Superior temporal gyrus (tissue), 1 donor: ENCODE data around the gene MAPKAPK2.

Experiments used
- DNase-seq: peaks from one replicate; pipeline ENCODE4 v3.0.0-alpha.2; 2016; ENCODE audit errors: extremely low spot score

The MAPKAPK2 gene

DNA sequence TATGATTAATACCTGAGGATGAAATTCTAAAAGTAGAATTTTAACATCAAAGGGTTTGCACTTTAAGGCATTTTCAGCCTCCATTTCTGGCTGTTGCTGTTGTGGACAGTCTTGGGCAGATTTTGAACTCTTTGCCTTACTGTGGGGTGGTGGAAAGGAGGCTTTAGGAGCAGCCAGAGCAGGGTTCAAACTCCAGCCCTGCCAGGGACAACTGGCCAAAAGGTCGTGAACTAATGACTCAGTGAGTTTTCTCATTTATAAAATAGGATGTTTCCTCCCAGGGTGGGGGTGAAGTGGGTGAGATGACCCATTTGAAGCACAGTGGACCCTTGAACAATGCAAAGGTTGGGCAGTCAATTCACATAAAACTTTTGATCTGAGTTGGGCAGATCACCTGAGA, 36.7 kb downstream of the MAPKAPK2 start:
- no peak for DNase-seq

DNA sequence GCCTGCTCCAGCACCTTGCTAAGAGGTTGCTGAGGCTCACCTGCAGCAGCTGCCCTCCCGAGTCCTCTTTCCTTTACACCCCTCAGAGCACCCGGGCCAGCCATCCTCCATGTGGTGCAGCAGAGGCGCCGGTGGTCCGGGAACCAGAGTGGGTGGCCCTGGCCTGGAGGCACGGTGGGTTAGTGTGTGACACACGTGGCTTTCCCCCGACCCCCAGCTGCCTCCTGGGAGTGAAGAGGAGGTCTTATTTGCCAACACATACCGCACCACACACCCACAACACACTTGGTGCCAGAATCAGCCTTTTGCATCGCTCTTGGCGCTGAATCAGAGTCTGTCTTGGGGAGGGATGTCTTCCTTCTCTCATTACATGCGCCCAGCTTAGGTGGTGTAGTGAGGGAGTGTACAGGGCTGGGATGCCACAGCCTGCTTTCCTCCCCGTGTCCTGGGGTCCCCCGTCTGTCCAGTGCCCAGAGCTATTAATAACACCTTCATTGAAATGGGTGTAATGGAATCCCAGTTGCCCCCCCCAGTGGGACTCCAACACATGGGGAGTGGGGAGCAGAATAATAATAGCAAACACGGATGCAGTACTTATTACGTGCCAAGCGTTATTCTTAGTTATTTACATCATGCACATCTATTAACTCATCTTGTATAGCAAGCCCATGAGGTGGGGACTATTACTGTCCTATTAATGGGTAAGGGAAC, 38.2 kb downstream of the MAPKAPK2 start:
- no peak for DNase-seq

DNA sequence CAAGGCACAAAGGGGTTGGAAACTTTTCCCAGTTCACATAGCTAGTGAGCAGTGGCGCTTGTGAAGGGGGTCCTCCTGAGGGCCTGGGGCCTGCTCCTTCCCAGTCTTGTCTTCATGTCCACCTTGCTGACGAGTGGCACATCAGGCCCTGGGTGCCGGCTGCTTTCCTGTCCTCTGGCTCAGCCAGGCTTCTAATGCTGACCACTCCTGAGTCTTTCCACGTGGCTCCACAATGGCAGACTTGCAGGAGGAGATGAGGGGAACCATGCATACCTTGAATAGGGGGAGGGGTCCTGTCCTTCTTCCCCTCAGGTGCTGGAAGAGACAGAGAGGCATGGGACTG, 38.7 kb downstream of the MAPKAPK2 start:
- no peak for DNase-seq

DNA sequence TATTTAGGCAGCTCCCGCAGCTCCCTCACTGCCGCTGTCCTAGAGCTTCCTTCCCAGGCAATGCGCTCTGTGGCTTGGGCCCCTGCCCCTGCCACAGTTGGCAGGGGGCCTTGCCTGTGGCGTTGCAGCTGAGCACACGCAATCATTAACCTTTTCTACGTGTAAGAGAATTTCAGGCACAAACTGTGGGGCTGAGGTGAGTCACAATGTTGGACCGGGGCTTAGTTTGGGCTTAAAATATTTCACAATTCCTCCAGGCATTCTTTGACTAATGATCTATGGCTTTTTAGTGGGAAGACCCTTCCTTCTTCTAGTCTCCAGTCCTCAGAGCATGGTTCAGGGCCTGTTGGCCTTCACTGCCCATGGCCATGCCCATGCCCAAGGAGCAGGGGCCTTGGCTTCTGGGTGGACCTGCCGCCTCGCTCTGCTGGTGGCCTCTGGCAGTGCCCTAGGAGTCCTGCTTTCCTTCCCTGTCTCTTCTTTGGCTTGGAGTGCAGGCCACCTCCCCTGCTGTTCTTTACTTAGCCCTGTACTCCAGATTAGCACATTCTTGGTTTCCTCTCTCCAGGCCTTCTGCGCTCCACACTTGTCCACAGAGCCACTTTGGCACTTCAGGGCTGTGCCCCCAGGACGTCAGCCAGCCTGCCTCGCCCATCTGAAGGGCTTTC, 39.2 kb downstream of the MAPKAPK2 start:
- DNase-seq, result no peak

DNA sequence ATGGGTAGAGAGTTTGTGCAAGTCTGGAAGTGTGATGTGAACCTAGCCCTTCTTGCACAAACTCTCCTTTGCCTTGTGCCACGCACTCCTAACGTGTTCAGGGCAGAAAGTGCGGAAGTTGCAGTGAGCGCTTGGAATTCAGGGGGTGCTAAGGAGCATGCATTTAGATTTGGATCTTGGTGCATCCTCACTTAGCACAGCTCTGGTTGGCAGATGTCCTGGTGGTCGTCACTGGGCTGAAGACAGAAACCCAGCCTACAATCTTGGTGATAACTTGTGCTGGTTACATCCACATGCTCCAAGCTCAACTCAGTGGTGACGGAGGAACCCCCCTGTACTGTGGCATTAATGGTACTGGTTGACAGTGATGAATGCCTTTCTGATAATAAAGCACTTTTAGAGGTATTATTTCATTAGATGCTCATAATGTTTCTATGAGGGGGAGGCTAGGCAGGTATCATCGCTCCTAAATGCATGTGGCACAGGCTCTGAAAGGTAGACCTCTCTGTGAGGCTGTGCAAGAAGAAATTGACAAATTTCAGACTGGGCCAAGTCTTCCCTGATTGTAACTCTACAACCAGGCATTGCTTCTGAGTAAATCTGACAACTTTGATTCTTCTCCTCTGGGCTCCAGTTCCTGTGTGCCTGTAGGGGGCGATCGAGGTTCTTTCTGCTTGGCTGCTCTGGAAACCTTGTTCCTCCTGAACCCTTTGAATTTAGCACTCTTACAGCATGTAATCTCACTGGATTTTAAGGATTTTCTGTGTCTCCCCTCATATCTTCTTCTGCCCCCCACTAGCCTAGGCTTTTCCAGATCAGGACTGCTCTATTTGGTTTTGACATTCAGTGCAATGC, 40.6 kb downstream of the MAPKAPK2 start:
- DNase-seq, result no peak

DNA sequence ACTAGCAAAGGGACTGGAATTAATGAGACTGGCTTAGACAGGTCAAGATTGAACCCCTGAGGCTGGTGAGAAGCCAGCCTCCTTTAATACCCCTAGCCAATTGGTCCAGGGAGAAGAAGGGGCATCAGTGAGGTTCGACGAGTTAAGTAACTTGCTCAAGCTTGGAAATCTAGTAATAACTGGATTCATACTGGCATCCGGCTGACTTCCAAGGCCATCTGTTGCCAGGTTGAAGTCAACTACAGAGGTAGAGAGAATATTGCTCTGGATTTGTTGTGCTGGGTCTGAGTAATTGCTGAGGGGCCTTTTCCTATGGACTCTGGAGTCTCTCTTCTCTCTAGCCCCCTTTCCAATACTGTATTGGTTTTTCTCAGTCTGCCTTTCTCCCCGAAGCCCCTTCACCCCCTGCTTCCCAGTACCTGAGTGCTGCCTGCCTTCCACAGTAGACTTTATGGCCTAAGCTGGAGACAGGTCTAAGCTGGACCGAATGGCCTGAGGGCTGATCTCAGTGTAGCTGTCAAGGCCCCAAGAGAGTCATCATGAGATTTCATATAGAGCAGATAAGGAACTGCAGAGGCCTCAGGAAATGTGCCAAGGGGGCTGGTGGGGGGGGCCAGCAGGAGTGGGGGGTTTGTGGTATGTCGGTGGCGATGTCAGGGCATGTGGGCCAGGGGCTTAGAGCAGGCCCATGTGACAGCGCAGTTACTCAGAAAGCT, 43.4 kb downstream of the MAPKAPK2 start:
- DNase-seq, result no peak

DNA sequence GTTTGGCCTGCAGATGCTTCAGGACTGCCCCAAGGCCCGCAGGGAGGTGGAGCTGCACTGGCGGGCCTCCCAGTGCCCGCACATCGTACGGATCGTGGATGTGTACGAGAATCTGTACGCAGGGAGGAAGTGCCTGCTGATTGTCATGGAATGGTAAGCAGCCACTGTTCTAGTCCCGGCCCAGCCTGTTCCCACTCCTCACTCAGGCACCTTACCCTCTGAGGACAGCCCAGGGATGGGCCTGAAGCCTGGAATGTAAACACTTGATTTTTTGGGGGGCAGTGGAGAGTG, 43.9 kb downstream of the MAPKAPK2 start:
- no peak for DNase-seq

DNA sequence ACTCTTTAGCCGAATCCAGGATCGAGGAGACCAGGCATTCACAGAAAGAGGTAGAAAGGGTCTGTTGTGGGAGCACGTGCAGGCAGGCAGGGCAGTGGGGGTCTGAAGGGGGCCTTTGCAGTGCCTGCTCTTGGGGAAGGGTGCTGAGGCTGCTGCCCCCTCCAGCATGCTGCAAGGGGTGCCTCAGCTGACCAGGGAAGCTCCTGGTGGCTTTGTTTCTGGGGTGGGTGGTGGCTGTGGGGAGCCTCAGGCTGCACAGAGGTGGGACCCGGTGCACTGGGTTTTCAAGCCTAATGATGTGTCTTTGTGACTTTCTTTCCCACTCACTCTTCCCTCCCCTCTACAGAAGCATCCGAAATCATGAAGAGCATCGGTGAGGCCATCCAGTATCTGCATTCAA, 44.3 kb downstream of the MAPKAPK2 start:
- no peak for DNase-seq

DNA sequence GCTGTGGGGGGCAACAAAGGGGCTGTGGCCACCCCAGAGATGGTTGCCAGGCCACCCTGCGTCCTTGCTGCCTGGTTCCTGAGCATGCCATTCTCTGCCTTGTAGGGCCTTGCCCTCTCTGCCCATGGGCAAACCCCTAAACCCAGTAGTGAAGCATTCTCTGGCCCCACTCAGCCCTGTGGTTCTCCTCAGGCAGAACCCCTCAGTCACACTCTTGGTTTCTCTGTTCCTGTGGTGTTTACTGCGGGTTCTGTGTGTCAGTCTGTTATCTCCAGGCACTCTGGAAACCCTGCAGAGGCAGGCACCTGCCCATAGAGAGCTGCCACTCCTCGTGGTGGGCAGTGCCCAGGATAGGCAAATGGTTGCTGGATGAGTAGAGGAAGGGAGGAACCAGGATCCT, 44.8 kb downstream of the MAPKAPK2 start:
- no peak for DNase-seq

DNA sequence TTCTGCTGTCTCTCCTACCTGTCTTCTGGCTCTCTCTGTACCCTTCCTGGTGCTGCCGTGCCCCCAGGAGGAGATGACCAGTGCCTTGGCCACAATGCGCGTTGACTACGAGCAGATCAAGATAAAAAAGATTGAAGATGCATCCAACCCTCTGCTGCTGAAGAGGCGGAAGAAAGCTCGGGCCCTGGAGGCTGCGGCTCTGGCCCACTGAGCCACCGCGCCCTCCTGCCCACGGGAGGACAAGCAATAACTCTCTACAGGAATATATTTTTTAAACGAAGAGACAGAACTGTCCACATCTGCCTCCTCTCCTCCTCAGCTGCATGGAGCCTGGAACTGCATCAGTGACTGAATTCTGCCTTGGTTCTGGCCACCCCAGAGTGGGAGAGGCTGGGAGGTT, 47.8 kb downstream of the MAPKAPK2 start:
- DNase-seq, result no peak

DNA sequence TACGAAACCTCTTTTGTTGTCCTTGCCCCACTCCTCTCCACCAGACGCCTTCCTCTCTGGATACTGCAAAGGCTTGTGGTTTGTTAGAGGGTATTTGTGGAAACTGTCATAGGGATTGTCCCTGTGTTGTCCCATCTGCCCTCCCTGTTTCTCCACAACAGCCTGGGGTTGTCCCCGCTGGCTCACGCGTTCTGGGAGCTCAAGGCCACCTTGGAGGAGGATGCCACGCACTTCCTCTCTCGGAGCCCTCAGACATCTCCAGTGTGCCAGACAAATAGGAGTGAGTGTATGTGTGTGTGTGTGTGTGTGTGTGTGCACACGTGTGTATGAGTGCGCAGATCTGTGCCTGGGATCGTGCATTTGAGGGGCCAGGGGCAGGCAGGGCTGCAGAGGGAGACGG, 48.3 kb downstream of the MAPKAPK2 start:
- DNase-seq, result no peak

DNA sequence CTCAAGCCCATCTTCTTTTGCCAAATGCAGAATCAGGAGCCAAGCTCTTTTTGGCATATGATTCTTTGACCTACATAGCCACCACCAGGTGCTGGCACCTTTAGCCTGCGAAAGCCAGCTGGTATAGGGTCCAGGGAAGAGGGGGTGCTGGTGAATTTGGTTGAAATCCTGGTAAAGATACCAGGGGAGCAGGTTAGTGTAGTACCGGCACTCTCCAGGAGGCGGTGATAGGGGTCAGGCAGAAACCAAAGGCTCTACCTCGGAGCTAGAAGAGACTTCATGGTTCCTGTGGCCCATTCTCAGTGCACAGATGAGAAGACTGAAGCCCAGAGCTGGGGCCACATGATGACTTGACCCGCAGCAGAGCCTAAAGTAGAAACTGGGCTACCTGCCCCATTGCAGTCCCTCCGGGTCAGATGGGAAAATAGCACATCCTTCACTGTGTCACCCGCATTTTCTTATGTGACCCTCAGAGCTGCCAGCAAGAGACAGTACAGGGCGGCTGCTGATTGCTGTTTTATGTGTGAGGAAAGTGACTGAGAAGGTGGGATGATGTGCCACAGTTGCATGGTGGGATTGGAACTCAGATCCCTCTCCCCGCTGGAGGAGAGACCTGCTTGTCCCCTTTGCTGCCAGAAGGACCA, 49.9 kb downstream of the MAPKAPK2 start:
- DNase-seq, result peak; percentile 31

DNA sequence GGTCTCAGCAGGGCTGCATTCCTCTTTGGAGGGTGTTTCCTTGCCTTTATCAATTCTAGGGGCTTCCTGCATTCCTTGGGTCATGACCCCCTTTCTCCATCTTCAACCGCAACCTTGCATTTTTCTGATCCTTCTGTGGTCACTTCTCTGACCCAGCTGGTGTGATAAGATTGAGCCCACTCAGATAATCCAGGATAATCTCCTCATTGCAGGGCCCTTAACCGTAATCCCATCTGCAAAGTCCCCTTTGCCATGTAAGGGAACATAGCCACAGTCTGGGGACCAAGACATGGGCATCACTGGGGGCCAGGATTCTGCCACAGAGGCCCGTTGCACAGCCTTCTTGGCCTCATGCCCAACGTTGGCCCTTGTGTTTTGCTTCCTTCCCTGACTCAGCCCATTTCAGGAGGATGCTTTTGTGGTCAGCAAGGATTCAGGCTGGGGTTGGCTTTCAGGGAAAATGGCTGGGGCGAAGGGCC, 50.9 kb downstream of the MAPKAPK2 start:
- no peak for DNase-seq

DNA sequence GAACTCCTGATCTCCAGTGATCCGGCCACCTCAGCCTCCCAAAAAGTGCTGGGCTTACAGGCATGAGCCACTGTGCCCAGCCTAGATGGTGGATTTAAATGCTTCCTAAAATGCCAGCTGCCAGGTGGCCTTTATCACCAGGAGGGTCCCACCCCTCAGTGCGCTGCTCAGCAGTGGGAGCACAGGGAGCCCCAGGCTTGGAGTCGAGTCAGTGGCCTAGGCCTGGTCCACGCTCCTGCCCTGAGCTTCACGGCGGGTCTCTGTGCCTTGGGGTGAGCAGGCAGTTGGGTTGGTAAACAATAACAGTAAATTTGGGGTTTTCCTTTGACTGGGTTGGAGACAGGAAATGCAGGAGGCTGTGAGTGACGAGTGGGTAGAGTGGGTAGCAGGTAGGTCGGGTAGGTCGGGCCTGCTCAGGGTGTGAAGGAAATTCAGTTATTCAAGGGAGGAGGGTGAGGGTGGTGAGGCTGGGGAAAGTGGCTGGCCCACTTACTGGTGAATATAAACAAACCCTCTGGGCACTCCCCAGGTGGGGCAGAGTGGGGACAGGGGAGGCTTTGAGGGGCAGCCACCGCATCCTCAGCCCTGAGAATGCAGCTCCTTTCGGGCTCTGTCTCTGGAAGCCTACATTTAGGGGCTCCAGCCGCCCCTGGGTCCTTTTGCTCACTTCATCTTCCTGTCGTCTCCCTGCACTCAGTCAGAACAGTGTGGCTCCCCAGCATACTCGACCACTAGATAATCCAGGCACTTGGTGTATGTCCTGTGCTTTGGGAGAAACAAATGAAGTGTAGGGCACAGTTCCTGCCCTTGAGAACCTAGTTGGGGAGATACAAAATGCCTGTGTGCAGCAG, 52.4 kb downstream of the MAPKAPK2 start:
- DNase-seq, result no peak

DNA sequence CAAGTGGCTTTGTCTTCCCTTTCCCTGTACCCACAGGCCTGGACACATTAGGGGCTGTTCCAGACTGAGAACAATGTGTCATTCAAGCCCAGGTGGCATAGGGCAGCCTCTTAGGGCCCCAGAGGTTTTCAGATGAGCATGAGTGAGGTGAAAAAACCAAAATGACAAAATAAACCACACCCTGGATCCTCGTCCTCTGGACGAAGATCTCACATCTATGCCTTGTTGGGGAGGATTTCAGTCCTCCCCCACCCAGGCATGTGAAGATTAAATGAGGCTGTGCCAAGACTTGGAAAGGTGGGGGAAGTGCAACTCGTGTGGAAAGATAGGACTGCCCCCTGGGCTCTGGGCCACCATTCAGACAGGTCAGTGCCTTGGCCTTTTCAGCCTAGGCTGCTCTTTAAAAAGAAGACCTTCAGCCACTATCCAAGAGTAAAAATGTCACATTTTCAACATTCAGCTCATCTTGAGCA, 53.1 kb downstream of the MAPKAPK2 start:
- DNase-seq, result no peak

DNA sequence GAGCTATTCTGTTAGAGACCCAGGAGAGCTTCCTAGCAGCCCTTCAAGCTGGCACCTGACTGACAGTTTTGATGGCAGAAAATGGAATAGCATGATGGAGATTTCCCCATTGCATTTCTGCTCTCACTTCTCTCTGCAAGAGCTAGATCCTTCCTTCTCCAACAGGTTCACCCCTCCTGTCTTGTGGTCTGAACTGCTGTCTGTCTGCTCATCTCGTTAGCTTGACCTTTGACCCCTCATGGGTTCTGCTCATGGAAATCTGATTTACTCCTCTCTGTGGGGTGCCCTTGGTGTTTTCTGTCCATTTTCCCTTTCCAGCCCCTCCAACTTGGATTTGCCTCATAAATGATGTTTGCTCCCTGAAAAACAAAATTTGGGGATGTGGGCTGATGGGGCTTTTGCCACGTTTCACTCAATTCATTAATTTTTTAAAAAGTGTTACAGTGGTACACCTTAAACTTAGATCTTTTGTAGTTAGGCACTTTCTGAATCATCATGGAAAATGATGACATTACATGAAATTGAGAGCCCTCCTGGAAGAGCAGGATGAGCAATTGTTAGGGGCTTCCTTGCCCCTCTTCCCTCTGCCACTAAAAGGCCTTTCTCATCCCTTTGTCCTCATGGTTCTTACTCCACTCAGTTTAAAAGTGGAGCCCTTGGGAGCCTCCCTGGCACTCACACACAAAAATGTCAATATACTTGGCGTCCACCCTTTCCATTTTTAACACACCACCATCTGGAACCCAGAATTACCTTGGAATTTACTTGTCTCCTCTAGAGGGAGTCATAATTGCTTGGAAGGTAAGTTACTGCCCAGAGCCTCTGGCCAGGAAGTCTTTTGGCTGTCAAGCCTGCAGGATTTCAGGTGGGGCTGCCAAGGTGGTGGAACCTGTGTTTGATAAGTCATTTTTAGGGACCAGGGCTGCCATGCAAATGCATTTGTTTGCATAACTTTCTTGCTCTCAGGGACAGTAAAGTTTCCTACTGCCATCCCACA, 54.0 kb downstream of the MAPKAPK2 start:
- no peak for DNase-seq

DNA sequence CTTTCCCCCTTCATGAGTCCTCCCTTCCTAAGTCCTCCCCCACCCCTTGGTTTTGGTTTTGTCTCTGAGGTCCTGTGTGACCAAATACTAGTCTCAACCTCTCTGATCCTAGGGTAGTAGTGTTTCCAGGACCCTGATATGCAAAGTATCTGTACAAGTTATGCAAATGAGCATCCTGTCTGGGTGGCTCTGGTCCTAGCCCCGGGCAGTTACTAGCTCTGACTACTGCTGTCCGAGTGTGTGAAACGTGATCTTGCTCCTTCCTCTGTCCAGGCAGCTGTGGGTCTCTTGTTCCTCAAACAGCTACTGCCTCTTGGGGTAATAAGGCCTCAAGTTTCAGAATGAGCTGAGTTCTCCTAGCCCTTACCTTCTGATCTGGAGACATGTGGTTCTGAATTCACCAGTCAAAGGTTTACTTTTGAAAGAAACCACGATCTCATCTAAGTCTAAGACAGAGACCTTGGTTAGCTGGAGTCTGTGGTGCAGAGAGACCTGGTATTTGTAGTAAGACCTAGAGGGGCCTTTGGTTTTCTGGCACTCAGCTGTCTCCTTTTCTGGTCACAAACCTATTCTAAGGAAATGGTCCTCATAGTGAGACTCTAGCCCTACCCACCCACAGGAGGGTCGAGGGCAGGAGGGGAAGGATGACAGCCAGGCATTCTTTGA, 54.8 kb downstream of the MAPKAPK2 start:
- no peak for DNase-seq

DNA sequence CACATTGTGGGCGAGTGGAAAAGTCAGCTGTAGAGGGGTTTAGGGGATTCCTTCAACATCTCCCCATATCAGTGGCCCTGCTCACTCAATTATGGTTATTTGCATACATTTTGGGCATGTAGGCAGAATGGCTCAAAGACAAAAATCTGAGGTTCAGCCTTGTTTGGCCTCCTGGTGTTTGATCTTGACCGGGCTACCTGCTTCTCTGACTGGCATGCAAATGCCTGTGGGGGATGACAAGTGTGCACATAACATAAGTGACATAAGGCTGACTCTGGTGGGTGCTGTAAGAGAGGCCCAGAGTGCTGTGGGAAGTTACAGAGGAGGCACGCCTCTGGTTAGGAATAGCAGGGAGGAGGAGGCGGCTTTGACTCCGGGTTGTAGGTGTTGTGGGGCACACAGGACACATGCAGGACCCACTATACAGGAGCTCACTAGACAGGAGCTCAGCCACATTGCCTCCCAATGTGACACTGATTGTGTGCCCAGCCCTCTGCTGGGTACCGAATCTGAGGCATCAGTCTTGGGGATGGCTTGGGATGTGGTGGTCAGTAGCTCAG, 56.5 kb downstream of the MAPKAPK2 start:
- no peak for DNase-seq
